NCI-H774 (cell line): ENCODE results near the gene AKT2.

ENCODE experiments used
- DNase-seq: peaks from one replicate; lab custom pipeline; 2025; lab: John Stamatoyannopoulos, UW

Gene AKT2

DNA sequence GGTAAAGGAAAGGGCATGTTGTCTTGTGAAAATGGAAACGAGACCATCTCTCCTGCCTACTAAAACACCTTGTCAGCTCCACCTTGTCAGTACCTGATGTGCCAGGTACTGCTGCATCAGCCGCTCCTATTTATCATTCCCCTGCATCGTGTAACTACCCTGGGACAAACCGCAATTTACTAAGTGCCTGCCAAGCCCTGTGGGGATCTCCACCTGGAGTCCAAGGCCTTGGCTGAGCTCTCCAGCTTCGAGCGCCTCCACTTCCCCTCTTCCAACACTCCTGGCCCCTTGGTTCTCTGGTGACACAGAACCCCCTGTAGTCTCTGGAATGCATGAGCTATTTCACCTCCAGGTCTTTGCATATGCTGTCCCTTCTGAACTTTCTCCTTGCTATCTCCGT, 32.8 kb downstream of the AKT2 start:
- DNase-seq: no peak

GRCh38 chr19:40251991-40252390, 33.2 kb downstream of the AKT2 start:
- no peak for DNase-seq

DNA sequence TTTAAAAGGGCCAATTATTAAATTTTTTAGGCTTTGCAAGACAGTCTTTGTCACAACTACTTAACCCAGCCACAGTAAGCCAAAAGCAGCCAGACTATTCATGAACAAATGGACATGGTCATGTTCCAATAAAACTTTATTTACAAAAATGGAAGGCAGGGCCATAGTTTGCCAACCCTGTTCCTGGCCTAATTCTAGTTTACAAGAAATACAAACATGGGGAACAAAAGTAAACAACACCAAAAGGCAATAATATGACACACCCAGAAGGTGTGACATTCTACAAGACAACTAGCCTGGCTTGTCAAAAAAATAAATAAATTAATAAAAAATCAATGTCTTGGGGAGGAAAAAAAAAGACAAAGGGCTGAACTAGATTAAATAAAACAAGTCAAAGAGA, 33.9 kb downstream of the AKT2 start:
- DNase-seq: no peak

- DNase-seq: no peak
Measured at GRCh38 chr19:40249781-40250180, 35.4 kb downstream of the AKT2 start.

GRCh38 chr19:40249201-40249600, 35.9 kb downstream of the AKT2 start:
- DNase-seq: no peak

GRCh38 chr19:40247735-40248262, 37.3 kb downstream of the AKT2 start:
- DNase-seq: no peak

DNA sequence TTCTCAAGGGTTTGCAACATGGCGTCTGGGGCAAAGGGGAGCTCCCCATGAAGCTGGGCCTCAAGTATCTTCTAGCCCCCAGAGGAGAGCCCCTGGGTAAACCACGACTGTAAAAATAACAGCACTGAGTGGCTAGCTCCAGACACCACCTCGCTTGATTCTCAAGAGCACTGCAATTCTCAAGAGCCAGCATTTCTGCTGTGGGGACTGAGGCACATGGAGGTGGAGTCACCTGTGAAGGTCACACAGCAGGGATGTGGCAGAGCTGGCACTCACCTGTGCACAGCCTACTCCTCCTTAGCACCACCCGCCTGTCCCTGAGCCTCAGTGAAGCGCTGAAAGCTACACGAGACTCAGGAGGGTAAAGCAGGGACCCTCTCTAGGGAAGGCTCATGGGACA, 38.0 kb downstream of the AKT2 start:
- no peak for DNase-seq

- DNase-seq: no peak
Measured at GRCh38 chr19:40246292-40247073, 38.7 kb downstream of the AKT2 start.

DNA sequence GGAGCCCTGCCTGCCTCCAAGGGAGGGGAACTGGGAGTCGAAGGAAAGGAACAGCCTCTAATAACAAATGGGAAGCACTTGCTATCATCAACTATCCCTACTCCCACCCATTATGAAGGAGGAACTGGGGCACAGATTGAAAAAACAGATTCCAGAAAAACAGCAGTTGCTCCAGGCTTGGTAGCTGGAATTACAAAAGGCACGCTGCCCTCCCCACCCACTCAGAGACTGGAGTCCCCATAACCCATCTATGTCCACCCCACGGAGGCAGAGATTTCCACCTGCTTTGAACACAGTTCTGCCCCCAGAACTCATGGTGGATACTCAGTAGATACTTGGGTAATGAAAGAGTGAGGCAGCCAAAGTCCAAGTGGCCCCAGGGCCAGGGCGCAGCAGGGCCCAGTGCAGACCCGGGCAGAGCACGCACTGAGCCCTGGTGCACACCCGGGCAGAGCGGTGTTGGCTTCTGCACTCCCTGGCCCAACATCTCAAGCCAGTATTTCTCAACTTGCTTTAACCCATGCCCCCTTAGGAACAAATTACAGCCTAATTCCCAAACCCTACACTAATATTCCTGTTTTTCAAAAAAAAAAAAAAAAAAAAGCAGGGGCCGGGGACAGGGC, 39.5 kb downstream of the AKT2 start:
- DNase-seq: no peak

DNA sequence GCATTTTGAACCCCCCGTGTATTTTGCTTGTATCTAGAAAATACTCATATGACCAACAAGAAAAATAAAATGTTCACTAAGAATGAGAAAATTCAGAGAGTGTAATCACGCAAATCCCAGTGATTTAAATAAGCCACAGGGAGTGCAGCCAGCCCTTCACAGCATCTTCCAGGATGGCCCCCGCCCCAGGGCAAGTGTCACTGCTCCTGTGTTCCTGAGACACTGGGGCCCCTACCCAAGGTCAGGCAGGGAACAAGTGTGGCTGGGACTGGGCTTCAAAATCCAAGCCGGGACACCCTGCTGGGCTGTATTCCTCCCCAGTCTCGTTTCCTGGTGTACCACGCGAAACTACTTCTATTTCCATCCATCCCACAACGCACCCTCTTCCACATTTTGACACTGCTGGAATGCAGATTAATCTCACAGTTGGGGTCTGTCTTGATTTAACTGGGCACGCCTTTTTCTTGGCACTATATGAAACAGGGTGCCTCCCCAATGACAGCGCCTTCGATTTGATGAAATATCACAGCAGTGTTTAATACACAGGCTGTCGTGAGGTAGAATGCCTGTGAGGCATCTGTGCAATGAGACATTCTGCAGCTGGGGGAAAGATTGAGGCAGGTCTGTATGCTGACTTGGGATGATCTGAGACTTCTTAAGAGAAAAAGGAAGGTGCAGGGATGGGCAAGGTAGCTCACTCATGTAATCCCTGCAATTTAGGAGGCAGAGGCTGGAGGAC, 40.4 kb downstream of the AKT2 start:
- DNase-seq: no peak

DNA sequence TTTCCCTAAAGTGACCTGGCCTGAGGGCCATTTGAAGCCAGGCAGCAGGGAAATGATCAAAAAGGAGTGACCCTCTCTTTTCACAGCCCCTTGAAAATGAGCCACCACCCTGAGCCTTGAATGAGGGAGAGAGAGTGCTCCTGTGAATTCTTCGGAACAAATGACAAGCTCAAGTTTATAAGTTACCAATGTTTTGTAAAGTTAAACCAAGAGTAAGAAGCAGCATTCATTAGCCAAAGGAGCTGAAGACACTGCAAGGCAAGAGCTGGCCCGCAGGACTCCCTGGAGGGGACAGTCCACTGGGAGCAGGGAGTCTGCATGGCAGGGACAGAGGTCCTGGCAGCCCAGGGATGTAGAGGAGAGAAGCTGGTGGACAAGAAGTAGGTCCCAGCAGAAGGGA, 42.0 kb downstream of the AKT2 start:
- no peak for DNase-seq

GRCh38 chr19:40242480-40242879, 42.7 kb downstream of the AKT2 start:
- no peak for DNase-seq

- DNase-seq: no peak
Measured at GRCh38 chr19:40241809-40242384, 43.2 kb downstream of the AKT2 start.

DNA sequence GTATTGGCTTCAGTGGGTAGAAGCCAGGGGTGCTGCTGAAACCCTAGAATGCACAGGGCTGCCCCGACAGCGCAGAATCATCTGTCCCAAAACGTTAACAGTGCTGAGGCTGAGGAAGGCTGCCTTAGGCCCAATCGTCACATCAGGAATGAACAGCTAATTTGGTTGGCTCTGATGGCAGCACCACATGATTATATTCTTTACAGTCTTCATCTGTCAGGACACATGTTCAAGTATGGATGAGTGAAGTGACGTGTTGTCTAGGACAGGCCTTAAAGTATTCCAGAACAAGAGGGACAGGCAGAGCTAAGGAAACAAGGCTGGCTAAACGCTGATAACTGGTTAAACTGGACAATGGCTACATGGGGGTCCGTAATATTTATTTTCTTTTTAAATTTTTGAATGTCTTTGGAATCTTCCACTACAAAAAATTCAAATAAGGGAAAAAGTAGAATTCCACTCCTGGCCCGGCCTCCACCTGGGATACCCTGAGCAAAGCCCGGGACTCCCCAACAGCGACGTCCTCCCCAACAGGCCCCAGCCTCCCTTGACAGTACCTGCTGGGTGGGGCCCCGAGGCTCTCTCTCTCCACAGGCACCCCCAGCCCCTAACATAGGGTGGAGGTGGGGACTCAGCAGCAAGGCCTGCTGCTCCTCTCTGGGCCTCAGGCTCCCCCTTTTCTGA, 43.9 kb downstream of the AKT2 start:
- no peak for DNase-seq

DNA sequence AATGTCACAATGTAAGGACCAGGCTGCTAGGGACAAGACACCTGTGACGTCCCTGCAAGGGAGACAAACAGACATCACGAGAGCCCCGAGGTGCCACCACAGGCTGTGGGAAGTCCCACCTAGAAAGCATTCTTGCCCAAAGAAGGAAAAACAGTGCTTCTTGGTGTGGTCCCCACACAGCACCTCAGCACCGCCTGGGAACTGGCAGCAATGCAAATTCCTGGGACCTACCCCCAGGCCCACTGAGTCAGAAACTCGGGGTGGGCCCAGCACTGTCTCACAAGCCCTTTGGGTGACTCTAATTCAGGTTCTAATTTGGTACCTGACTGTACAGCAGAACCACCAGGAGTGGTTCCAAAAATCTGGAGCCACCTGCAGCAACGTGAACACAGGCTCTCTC, 44.8 kb downstream of the AKT2 start:
- DNase-seq: no peak

DNA sequence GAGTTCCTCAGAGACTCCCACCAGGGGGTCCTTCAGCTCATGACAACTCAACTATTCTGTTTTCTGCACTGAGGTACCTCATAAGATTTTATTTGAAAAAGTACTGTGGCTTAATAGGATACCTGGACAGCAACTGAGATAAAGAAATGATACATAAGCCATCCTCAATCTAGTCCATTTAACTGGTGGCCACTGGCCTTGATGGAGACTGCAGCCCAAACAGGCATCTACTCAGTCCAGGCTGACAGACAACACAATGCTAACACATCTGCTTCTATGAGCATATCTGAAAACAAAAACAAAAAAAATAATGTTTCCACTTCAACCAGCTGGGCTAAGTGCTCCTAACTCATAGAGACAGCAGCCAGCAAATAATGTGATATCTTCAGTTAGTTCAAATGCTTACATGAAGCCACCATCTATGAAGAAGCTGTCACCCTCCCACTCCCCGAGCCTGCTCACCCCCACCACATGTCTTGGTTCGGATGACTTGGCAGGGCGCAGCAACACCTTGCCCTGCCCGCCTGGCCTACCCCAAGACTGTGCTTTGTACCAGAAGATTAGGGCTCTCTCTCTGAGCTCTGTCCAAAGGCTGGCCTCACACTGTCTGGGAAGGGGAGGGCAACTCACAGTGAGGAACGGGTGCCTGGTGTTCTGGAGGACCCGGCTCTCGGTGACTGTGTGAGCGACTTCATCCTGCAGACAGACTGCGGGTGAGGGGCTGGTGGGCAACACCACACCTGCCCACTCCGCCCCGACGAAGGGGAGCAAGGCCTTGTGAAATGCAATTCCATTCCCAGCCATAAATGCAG, 45.5 kb downstream of the AKT2 start:
- no peak for DNase-seq

- DNase-seq: no peak
Measured at GRCh38 chr19:40238775-40239174, 46.4 kb downstream of the AKT2 start.

GRCh38 chr19:40237791-40238190, 47.4 kb downstream of the AKT2 start:
- no peak for DNase-seq

DNA sequence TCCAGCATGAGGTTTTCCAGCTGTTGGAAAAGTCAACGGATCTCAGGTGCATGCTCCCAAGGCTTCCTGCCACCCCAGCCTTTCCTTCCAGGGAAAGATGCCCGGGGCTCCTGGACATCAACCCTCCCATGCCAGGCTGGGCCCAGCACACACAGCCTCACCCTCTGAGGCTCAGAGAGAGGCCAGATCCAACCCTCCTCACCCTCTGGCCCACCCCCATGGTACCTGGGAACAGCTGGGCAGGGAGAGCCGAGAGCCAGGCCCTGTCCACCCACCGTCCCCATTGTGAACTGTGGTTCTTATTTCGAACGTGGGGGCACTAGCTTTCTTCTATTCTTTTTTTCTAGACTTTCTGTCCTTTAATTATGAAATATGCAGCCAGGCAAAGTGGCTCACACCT, 48.8 kb downstream of the AKT2 start:
- no peak for DNase-seq

DNA sequence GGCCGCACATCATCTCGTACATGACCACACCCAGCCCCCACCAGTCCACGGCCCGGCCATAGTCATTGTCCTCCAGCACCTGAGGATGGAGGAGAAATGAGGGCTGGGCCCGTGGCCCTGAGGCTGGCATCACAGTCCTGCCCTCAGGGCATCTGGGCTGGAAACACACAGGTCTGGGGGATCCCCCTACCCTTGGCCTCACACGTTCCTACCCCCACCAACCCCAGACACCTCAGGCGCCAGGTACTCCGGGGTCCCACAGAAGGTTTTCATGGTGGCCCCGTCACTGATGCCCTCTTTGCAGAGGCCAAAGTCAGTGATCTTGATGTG, 49.2 kb downstream of the AKT2 start:
- no peak for DNase-seq
